GM12801 (cell line): ENCODE measurements around the gene KLHL14.

Experiments used
- TF ChIP-seq, protein P1 (sequence below): IDR thresholded peaks from one replicate; pipeline ENCODE4 v1.5.1; 2011; ENCODE audit warnings: control low read depth; ENCODE audit not compliant: insufficient read length; ENCODE audit errors: extremely low read depth

Gene KLHL14

DNA sequence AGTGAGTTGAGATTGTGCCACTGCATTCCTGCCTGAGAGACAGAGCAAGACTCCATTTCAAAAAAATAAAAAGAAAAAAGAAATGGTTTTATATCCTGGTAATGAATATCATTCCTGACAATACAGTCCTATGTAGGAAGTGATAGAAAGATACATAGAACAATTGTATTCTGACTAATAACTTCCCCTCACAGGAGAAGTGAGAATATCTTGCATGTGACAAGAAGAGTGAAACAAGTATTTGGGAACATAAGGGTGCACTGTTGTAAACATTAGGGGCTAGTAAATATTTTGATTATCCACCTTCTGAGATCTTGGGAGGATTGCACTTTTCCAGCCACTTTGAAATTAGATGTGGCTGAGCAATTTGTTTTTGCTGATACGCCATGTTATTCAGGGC lies 40.7 kb downstream of the KLHL14 start:
- TF ChIP-seq, protein P1, sequence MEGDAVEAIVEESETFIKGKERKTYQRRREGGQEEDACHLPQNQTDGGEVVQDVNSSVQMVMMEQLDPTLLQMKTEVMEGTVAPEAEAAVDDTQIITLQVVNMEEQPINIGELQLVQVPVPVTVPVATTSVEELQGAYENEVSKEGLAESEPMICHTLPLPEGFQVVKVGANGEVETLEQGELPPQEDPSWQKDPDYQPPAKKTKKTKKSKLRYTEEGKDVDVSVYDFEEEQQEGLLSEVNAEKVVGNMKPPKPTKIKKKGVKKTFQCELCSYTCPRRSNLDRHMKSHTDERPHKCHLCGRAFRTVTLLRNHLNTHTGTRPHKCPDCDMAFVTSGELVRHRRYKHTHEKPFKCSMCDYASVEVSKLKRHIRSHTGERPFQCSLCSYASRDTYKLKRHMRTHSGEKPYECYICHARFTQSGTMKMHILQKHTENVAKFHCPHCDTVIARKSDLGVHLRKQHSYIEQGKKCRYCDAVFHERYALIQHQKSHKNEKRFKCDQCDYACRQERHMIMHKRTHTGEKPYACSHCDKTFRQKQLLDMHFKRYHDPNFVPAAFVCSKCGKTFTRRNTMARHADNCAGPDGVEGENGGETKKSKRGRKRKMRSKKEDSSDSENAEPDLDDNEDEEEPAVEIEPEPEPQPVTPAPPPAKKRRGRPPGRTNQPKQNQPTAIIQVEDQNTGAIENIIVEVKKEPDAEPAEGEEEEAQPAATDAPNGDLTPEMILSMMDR: no peak

DNA sequence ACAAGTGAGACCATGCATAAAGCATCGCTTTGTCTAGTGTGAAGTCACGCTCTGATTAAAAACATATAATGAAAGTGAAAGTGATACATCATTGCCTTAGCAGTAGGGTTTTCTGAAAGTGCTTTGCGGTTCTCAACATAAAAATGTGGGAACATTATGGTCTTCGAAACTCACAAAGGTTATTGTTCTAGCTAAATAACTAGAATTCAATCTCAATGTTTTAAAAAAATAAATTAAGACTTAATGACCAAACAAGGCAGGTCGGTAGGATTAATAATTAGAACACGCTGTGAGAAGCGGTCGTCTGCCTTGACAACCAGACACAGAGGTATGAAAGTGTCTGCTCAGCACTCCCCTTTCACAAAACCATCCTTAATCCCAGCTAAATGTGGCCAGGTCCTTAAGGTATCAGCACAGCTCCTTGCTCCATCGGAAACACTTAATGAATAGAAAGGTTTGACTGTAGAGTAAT lies 42.2 kb downstream of the KLHL14 start:
- TF ChIP-seq, protein P1: no peak

DNA sequence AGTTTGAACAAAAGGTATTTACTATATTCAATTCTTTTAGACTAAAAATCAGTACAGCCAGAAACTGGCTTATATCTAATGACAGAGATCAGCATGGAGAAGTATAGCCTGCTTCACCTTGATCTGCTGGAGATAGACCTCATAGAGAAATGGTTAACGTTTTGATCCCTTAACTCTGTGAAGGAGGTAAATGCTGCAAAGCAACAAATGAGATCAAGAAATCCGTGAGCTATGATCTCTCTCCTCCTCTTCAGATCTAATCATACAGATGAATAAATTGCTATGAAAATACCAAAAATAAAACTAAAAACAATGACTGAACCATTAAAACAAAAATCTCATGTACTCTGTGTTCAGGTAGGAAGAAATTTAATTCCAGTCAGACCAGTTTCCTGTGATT lies 42.8 kb downstream of the KLHL14 start:
- TF ChIP-seq, protein P1: no peak

DNA sequence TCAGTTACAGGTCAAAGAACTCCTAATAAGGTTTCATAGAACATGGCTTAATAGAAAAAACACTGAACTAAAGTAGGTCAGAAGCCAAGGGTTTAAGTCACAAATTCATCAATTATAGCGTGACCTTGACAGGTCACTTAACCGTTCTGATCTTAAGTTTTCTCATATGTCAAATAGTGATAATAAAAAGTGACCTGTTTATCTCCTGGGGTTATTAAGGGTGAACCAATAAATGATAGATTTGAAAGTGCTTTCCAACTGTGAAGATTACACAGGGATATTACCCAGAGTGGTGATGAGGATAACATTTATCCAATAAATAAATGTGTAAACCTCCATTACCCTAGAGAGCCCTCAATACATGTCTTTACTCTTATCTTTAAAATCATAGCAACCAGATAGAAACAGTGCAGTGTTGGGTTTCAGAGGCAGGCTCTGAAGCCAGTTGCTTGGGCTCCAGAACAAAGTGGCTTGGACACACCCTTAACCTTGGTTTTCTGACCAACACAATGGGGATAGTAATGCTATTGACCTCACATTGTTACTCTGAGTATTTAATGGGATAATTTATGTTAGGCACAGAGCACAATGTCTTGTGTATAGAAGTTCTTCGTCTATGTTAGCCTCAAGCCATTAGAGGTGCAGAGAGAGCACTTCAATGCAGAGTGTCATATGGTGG lies 48.6 kb downstream of the KLHL14 start:
- TF ChIP-seq, protein P1: no peak

DNA sequence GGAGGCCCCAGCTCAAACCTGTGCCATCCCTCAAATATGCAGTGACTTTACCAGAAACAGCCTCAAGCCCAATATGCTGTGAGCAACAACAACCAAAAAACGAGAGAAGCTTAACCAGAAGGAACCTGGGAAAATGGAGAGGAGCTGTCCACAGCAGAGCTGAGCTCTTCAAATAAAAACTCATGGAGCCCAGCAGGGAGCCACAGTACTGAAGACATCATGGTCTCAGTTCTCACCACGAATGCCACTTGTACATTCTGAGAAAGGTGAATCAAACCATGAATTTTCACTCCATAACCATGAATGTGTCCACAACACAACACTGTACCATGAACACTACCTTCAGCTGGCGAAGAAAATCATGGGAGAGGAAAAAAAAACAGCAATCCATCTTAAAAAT lies 50.5 kb downstream of the KLHL14 start:
- TF ChIP-seq, protein P1: no peak

DNA sequence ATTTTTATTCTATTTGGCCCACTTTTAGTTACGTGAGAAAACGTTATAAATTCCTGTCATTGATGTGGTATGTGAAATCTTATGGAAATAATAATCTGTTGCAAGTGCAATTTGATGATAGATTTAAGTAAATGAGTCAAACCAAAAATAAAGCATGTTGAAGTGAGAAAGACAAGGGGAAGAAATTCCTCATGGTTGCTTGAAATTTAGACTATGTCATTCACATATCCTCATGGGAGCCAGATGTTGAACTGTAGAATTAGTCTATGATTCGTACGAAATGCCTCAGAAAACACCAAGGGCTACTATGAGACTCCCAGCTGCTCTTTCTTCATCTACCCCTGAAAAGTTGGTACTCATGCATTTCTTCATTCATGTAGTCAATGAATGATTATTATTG lies 55.7 kb downstream of the KLHL14 start:
- TF ChIP-seq, protein P1: no peak

DNA sequence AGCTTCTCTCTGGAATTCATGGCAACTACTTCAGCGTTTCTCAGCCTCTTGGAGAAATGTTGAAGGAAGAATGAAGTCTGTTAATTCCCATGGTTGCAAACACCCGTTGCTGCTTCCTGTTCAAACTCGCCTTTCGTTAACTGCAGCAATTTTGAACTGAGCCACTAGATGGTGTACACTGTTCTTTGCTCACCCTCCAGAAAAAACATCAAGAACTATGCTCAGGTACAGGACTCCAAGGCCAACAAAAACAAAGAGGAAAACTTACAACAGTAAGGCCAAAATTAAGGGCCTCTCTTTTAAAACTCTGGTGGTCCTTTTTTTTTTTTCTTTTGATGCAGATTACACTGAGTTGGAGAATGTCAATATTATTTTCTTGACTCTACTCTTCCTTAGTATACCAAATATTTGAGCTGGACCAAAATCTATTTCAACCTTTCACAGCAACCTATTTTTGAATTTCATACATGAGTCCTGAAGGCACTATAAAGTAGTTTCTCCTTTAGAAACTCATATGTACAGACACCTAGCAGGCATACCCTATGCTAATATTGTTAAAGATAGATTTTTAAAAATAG lies 58.2 kb downstream of the KLHL14 start:
- TF ChIP-seq, protein P1: no peak
